ENCODE data around the gene MATCAP1.
A peak's percentile ranks its signal among the peaks of the same experiment; 100 is the strongest.

The MATCAP1 gene

GRCh38 chr16:67191411-67191994 lies 7.7 kb upstream of the MATCAP1 start:
- peaks cover 21% of the 10 kb centered on the region for H3K36me3 ChIP-seq (ENCODE audit: control insufficient read depth, insufficient read depth, low read length)
- DNase-seq (ENCODE audit: extremely low read depth, insufficient read length): no peak
- H3K4me3 ChIP-seq (replicated peaks; ENCODE audit: low read depth, low read length): peak overlapping the region; percentile 100
- H3K27me3 ChIP-seq (replicated peaks; ENCODE audit: control insufficient read depth, insufficient read depth, low read length): no peaks in the 10 kb centered on the region
- no peak for TF ChIP-seq CTCF (IDR thresholded peaks at IDR 0.05; ENCODE audit: insufficient read depth, low read length, poor library complexity, severe bottlenecking)

GRCh38 chr16:67190448-67191399 lies 7.0 kb upstream of the MATCAP1 start:
- H3K27me3 ChIP-seq (replicated peaks; ENCODE audit: control insufficient read depth, insufficient read depth, low read length): no peaks in the 10 kb centered on the region
- peaks cover 14% of the 10 kb centered on the region for H3K36me3 ChIP-seq (ENCODE audit: control insufficient read depth, insufficient read depth, low read length)
- TF ChIP-seq CTCF (IDR thresholded peaks at IDR 0.05; ENCODE audit: insufficient read depth, low read length, poor library complexity, severe bottlenecking): no peak
- no peak for DNase-seq (ENCODE audit: extremely low read depth, insufficient read length)
- H3K4me3 ChIP-seq (replicated peaks; ENCODE audit: low read depth, low read length): no peak overlapping the region

GRCh38 chr16:67190041-67190440 lies 6.3 kb upstream of the MATCAP1 start, which contains the start of gene EXOC3L1:
TSS of gene EXOC3L1 (minus strand) at chr16:67190136. CDS start at chr16:67189676, 460 bp downstream.
- Histone ChIP-seq H3K36me3 (ENCODE audit: control insufficient read depth, insufficient read depth, low read length) (peaks cover 11% of the 10 kb centered on the region), H3K27me3 (replicated peaks; ENCODE audit: control insufficient read depth, insufficient read depth, low read length) (no peaks in the 10 kb centered on the region), H3K4me3 (replicated peaks; ENCODE audit: low read depth, low read length) (no peak within 1 kb of the TSS)
- no peak for TF ChIP-seq CTCF (IDR thresholded peaks at IDR 0.05; ENCODE audit: insufficient read depth, low read length, poor library complexity, severe bottlenecking)
- DNase-seq (ENCODE audit: extremely low read depth, insufficient read length): no peak

- no peaks in the 10 kb centered on the region for H3K36me3 ChIP-seq (ENCODE audit: control insufficient read depth, insufficient read depth, low read length)
- DNase-seq (ENCODE audit: extremely low read depth, insufficient read length): no peak
These were observed 5.0 kb upstream of the MATCAP1 start for GRCh38 chr16:67188798-67189197.

GRCh38 chr16:67188323-67188722 lies 4.6 kb upstream of the MATCAP1 start:
- Histone ChIP-seq H3K4me3 (replicated peaks; ENCODE audit: low read depth, low read length) (no peak overlapping the region), H3K27me3 (replicated peaks; ENCODE audit: control insufficient read depth, insufficient read depth, low read length) (no peaks in the 10 kb centered on the region; the same call in 1 of the 2 replicates), H3K36me3 (ENCODE audit: control insufficient read depth, insufficient read depth, low read length) (no peaks in the 10 kb centered on the region)
- no peak for DNase-seq (ENCODE audit: extremely low read depth, insufficient read length)
- TF ChIP-seq CTCF (IDR thresholded peaks at IDR 0.05; ENCODE audit: insufficient read depth, low read length, poor library complexity, severe bottlenecking): no peak

More at GRCh38 chr16:67188798-67189197, 5.0 kb upstream of the MATCAP1 start:
- Histone ChIP-seq H3K4me3 (replicated peaks; ENCODE audit: low read depth, low read length) (no peak overlapping the region), H3K27me3 (replicated peaks; ENCODE audit: control insufficient read depth, insufficient read depth, low read length) (no peaks in the 10 kb centered on the region; the same call in 1 of the 2 replicates)
- no peak for TF ChIP-seq CTCF (IDR thresholded peaks at IDR 0.05; ENCODE audit: insufficient read depth, low read length, poor library complexity, severe bottlenecking)

Measured in GM06990 (cell line).